Activated T-helper 2 cell treated with anti-CD3 and anti-CD28 coated beads, Interferon-gamma antibody, Interleukin-2, Interleukin-4, amounts not matched to agents 10 μg/mL and 5 μg/mL and 100 μg/mL, durations not matched to agents 14 hours and 24 hours and 36 hours (primary cell): ENCODE data around the gene TXNDC8. TPM values are rescaled to one million over a fixed set of nuclear protein-coding genes. Genes with fewer than 3 reads are reported as not detected.

Experiments used
- DNase-seq: peaks from one replicate; pipeline ENCODE4 v3.0.0; 2021; ENCODE audit warnings: low spot score
- H3K27ac Mint-ChIP-seq: one replicate; pipeline ENCODE4 v1.8.0; 2021; ENCODE audit warnings: mixed read lengths
- H3K27me3 Mint-ChIP-seq: one replicate; pipeline ENCODE4 v1.8.0; 2021; ENCODE audit warnings: low read depth, mixed read lengths
- H3K36me3 Mint-ChIP-seq: one replicate; pipeline ENCODE4 v1.8.0; 2021; ENCODE audit warnings: low read depth, mixed read lengths
- H3K4me1 Mint-ChIP-seq: one replicate; pipeline ENCODE4 v1.8.0; 2021; ENCODE audit warnings: low read depth, mixed read lengths
- H3K4me3 Mint-ChIP-seq: one replicate; pipeline ENCODE4 v1.8.0; 2021; ENCODE audit warnings: low read depth, mild to moderate bottlenecking, moderate library complexity, mixed read lengths
- H3K9me3 Mint-ChIP-seq: one replicate; pipeline ENCODE4 v1.8.0; 2021; ENCODE audit warnings: mixed read lengths
- intact Hi-C: fragments of 100-400 bp; cut with micrococcal nuclease; formaldehyde crosslinking; loops from one replicate; pipeline ENCODE4 v1.15.1; 2023
- total RNA-seq: library from RNA; stranded (reverse); gene quantifications from 2 replicates; pipeline ENCODE4 v1.2.3, GENCODE V29; 2022

Gene TXNDC8
- total RNA-seq, 1 donor from 2014 or later: not detected

DNA sequence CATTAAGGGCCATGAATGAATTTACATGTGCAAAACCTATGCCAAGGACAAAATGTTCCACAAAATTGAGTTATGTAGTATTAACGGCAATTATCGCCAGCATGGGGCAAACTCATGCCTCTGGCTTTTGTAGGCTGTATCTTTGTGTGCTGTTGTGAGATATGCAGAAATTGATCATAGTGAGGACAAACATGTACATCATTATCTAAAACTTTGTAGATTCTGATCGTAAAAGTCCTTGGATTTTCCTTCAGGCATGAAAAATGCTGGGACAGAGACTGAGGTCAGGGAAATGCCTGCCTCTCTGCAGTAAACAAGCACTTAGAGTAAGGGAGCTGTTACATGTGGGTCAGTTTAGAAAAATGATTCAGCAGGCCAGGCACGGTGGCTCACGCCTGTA, 5.9 kb upstream of the TXNDC8 start:
- intact Hi-C loops: no loop called here
- H3K36me3 Mint-ChIP-seq: no peaks in the 10 kb centered on the region
- no peaks in the 10 kb centered on the region for H3K9me3 Mint-ChIP-seq
- no peak overlapping the region for H3K27ac Mint-ChIP-seq
- H3K27me3 Mint-ChIP-seq: peaks cover 6% of the 10 kb centered on the region
- no peaks in the 10 kb centered on the region for H3K4me1 Mint-ChIP-seq
- no peak overlapping the region for H3K4me3 Mint-ChIP-seq
- DNase-seq: no peak

DNA sequence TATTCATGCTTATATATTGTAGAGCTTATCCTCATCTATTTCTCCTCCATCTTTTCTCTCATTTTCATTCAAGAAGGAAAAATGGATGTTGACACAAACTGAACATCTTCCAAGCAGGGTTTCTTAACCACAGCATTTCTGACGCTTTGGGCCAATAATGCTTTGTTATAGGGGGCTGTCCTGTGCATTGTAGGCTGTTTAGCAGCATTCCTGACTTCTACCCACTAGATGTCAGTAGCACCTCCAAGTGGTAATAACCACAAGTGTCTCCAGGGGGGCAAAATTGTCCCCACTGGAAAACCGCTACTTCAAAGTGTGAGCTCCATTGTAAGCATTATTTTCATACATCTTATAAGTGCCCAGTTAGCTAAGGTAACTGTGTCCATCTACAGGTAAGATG, 2.6 kb upstream of the TXNDC8 start:
- Mint-ChIP-seq H3K9me3 (no peaks in the 10 kb centered on the region), H3K4me3 (no peak overlapping the region), H3K27ac (no peak overlapping the region), H3K27me3 (peaks cover 4% of the 10 kb centered on the region), H3K4me1 (no peaks in the 10 kb centered on the region), H3K36me3 (no peaks in the 10 kb centered on the region)
- intact Hi-C loops: no loop called here
- DNase-seq: no peak

DNA sequence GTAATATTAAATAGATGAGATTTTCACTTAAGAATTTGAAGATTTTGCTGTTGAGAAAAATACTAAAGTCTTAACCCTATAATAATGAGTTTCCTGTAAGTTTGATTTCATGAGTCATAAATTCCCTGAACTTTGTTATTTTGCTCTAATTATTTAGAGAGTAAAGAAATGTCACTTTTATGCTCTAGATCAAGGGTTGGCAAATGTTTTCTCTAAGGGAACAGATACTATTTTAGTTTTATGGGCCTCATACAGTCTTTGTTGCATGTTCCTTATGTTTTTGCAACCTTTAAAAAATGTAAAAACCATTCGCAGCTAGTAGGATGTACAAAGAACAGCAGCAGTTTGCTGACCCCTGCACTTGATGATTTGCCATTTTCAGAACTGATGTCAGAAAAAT, 480 bp upstream of the TXNDC8 start:
- peaks cover 4% of the 10 kb centered on the region for H3K27me3 Mint-ChIP-seq
- H3K4me3 Mint-ChIP-seq: no peak overlapping the region
- H3K4me1 Mint-ChIP-seq: peaks cover 9% of the 10 kb centered on the region
- H3K9me3 Mint-ChIP-seq: no peaks in the 10 kb centered on the region
- no peak overlapping the region for H3K27ac Mint-ChIP-seq
- no peak for DNase-seq
- H3K36me3 Mint-ChIP-seq: no peaks in the 10 kb centered on the region
- intact Hi-C loops: no loop called here

DNA sequence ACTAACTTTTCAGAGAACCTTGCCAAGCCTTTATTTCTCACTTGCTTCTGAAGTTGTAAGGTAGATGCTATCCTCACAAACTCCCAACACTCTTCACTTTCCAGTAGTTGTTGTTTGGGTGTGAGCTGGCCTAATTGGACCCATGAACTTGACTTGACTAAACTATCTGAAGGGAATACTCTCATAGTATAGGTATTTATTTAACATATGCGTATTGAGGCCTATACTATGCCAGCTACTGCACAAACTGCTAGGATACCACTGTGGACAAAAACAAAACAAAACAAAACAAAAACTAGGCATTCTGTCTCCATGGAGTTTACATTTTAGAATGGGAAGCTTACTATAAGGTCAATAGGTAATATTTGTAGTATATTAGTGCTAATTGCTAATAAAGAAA, 1.3 kb downstream of the TXNDC8 start:
- Mint-ChIP-seq H3K27ac (no peak overlapping the region), H3K9me3 (no peaks in the 10 kb centered on the region), H3K36me3 (no peaks in the 10 kb centered on the region), H3K27me3 (peaks cover 4% of the 10 kb centered on the region), H3K4me3 (no peak overlapping the region), H3K4me1 (peaks cover 9% of the 10 kb centered on the region)
- DNase-seq: no peak
- intact Hi-C loops: no loop called here

DNA sequence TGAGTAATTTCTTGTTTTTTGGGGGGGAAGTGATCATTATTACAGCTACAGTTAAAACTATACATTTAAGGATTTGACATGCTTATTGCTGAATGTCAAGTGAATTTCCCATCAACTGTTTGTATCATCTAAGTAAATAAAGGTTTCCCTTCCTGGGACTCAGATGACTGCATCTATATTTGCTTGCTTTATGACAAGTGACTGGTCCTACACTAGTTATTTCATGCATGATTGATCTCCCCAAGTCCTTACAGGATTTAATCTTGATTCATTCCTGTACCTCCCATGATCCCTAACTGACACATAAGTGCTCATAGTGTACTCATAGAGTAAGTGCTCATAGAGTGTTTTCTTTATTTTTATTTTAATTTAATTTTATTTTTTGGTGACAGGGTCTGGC, 2.8 kb downstream of the TXNDC8 start:
- Mint-ChIP-seq H3K4me3 (no peak overlapping the region), H3K4me1 (peaks cover 9% of the 10 kb centered on the region), H3K27ac (no peak overlapping the region), H3K27me3 (peaks cover 2% of the 10 kb centered on the region), H3K9me3 (no peaks in the 10 kb centered on the region), H3K36me3 (no peaks in the 10 kb centered on the region)
- intact Hi-C loops: loop anchor here (1.0 kb wide), 1 partner anchor 16 kb away; no protein-coding TSS in a partner anchor
- DNase-seq: no peak

DNA sequence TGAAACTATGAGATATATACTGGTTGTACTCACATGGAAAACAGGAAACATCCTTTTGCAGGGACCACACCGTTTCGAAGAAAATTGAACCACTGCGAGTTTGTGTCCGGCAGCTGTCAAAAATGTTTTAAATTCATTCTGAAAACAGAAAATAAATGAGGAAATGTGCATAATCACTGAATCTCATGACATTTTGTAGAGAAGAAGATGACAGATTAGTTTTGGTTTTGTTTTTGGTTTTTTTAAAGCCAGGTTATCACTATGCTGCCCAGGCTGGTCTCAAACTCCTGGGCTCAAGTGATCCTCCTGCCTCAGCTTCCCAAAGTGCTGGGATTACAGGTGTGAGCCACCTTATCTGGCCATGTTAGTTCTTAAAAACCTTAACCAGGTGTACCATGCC, 3.5 kb downstream of the TXNDC8 start:
- DNase-seq: no peak
- intact Hi-C loops: no loop called here
- H3K9me3 Mint-ChIP-seq: no peaks in the 10 kb centered on the region
- no peak overlapping the region for H3K4me3 Mint-ChIP-seq
- no peak overlapping the region for H3K27ac Mint-ChIP-seq
- H3K4me1 Mint-ChIP-seq: peaks cover 9% of the 10 kb centered on the region
- H3K27me3 Mint-ChIP-seq: peaks cover 2% of the 10 kb centered on the region
- H3K36me3 Mint-ChIP-seq: no peaks in the 10 kb centered on the region

DNA sequence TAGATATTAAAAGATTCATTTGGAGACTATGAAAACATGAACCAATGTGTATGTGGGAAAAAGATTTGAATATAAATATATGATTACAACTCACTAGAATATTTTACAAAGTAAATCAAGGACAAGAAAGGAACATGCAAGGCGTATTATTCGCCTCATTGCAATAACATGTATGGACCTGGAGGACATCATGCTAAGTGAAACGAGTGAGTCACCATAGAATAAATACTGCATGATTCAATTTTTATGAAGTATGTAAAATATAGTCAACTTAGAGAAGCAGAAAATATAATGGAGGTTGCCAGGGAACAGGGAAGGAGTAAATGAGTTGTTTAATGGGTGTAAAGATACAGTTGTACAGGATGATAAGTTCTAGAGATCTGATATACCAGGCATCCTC, 4.9 kb downstream of the TXNDC8 start:
- Mint-ChIP-seq H3K4me3 (no peak overlapping the region), H3K27me3 (peaks cover 2% of the 10 kb centered on the region), H3K36me3 (no peaks in the 10 kb centered on the region), H3K4me1 (peaks cover 9% of the 10 kb centered on the region), H3K9me3 (no peaks in the 10 kb centered on the region), H3K27ac (no peak overlapping the region)
- no peak for DNase-seq
- intact Hi-C loops: no loop called here

DNA sequence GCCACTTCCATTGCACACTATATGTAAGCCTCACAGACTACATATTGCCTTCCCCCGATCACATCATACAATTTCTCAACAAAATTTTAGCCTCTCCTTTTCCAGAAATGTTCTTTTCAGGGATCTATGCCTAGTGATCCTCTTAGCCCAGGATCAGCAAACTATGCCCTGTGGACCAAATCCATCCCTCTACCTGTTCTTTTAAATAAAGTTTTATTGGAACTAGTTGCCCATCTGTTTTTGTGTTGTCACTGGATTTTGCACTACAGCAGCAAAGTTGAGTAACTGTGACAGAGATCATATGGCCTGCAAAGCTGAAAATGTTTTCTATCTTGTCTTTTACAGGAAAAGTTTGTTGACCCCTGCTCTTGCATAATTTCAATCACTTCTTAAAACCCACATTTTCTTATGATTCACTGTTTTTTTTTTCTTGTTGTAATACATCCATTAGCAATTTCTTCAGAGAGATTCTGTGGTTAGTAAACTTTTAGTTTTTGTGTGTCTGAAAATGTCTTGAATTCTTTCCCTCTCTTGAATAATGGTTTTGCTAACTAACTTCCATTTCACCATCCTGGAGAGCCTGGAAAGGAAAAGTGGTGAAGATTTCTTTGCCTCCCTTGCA, 7.1 kb downstream of the TXNDC8 start:
- no peak overlapping the region for H3K4me3 Mint-ChIP-seq

DNA sequence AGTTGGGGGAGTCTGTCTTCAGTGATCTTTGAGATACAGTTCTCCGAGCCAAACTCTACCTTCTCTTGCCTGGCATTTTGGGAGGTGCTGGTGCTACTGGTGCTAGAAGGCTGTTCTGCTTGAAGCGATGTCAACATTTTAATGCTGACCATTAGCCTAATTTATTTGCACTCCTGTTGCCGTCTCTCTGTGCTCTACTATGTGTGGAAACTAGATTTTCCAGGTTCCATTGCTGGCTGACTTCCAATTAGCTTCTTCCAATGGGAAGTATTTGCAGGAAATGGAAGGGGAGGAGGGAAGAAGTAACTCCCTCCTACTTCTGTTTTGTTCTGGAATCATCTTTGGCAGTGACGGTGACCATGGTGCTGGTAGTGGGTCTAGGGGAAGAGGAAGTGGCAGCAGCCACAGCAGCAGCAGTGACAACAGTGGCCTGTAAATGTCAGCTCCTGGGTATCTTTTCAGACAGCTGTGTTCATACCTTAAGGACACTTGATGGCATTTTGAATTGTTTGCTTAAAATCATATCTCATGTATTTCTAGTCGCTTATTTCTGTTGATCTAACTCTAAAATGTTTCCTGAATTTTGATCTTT, 7.9 kb downstream of the TXNDC8 start:
- intact Hi-C loops: no loop called here
- no peaks in the 10 kb centered on the region for H3K9me3 Mint-ChIP-seq
- H3K4me3 Mint-ChIP-seq: no peak overlapping the region
- H3K27me3 Mint-ChIP-seq: no peaks in the 10 kb centered on the region
- no peak overlapping the region for H3K27ac Mint-ChIP-seq
- no peak for DNase-seq
- H3K4me1 Mint-ChIP-seq: peaks cover 9% of the 10 kb centered on the region
- H3K36me3 Mint-ChIP-seq: no peaks in the 10 kb centered on the region

More for the DNA sequence above, 7.1 kb downstream of the TXNDC8 start:
- intact Hi-C loops: no loop called here
- Mint-ChIP-seq H3K4me1 (peaks cover 9% of the 10 kb centered on the region), H3K27ac (no peak overlapping the region), H3K36me3 (no peaks in the 10 kb centered on the region), H3K9me3 (no peaks in the 10 kb centered on the region), H3K27me3 (no peaks in the 10 kb centered on the region)
- DNase-seq: no peak

DNA sequence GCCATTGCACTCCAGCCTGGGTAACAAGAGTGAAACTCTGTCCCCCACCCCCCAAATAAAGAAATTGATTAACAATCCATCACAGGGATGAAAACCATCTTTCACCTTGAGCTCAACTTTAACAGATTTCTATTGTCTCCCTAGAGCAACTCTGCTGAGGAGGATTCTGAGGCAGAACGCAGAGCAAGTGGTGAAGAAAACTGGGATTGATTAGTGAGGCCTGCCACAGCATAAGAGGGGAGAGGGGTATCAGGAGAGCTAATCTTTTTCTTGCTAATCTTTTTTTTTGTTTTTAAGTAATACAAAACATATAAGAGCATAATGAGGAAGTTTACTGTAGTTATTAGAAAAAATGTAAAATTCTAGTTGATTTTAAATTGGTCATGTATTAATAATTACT, 8.9 kb downstream of the TXNDC8 start:
- H3K27me3 Mint-ChIP-seq: no peaks in the 10 kb centered on the region
- no peak for DNase-seq
- H3K4me1 Mint-ChIP-seq: no peaks in the 10 kb centered on the region
- H3K27ac Mint-ChIP-seq: no peak overlapping the region
- H3K36me3 Mint-ChIP-seq: no peaks in the 10 kb centered on the region
- no peaks in the 10 kb centered on the region for H3K9me3 Mint-ChIP-seq
- intact Hi-C loops: no loop called here
- H3K4me3 Mint-ChIP-seq: no peak overlapping the region

DNA sequence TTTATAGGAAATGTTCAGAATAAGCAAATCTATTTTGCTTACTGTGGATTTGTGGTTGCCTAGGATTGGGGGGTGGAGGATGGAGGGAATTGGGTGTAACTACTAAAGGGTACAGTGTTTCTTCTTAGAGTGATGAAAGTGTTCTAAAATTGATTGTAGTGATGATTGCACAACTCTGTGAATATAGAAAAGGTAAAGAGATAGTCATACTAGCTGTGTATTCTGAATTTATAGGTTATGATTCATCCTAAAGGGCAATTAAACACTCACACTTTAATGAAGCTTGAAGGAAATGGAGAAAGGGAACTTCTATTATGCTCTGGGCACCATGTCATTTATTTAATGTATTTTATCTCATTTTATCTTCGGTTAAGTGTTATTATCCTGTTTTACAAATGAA, 9.9 kb downstream of the TXNDC8 start:
- H3K4me3 Mint-ChIP-seq: no peak overlapping the region
- H3K27ac Mint-ChIP-seq: no peak overlapping the region
- H3K27me3 Mint-ChIP-seq: peaks cover 5% of the 10 kb centered on the region
- DNase-seq: no peak
- no peaks in the 10 kb centered on the region for H3K4me1 Mint-ChIP-seq
- H3K9me3 Mint-ChIP-seq: no peaks in the 10 kb centered on the region
- intact Hi-C loops: no loop called here
- no peaks in the 10 kb centered on the region for H3K36me3 Mint-ChIP-seq

DNA sequence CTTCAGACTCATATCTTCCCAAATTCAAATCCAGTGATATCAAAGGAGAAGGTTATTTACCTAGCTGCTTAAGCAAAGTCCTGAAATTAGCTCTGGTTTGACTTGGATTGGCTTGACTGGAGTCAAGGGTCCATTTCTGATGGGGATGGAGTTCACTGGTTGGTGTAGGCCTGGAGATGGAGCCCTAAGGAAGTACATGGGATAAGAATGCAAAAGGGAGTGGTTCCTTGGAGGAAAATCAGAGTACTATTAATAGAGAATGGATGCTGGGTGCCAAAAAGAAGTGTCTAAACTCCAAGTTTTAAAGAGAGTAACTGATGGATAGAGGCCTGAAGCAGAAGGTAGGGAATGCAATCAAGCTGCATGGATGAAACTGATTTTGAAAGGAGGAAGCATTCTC, 13.8 kb downstream of the TXNDC8 start:
- Mint-ChIP-seq H3K36me3 (no peaks in the 10 kb centered on the region), H3K4me3 (no peak overlapping the region), H3K4me1 (no peaks in the 10 kb centered on the region), H3K27ac (no peak overlapping the region), H3K27me3 (peaks cover 18% of the 10 kb centered on the region), H3K9me3 (no peaks in the 10 kb centered on the region)
- DNase-seq: no peak
- intact Hi-C loops: no loop called here

DNA sequence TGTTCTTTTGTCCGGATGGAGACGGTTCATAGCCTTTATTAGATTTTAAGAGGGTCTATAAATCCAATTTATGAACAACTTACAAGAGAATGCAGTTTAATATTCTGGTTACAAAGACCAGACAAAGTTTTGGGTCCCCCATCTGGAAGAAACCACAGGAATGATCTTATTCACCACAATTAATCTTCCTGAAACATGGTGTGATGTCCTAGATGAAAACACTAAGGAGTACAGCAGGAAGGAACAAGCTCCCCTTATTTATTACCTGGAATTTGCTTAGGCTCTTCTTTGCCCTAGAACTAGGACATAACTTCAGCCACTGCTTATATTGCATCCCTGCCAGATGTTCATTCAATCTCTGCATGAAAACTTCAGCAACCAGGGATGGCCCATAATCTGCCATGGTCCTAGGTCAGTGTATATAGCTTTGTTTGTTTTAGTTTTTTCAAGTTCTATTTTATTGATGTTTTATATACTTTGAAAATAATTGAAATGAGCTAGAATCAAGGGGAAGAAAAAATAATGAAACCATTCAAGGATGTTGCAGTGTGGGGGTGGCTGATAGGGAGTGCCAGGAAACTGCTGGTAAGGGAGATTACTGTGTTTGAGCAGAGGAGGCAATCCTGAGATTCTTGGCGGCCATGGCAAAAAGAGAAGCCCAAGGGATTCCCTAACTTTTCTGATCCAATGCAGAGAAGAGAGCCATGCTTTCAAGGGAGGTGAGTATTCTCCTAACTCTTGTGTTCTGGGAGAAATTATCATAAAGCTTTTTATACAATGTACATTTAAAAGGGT, 16.8 kb downstream of the TXNDC8 start:
- H3K36me3 Mint-ChIP-seq: no peaks in the 10 kb centered on the region
- H3K27me3 Mint-ChIP-seq: peaks cover 18% of the 10 kb centered on the region
- H3K9me3 Mint-ChIP-seq: no peaks in the 10 kb centered on the region
- H3K4me1 Mint-ChIP-seq: peaks cover 10% of the 10 kb centered on the region
- intact Hi-C loops: no loop called here
- H3K4me3 Mint-ChIP-seq: no peak overlapping the region
- DNase-seq: no peak
- H3K27ac Mint-ChIP-seq: no peak overlapping the region
